CD4-positive, alpha-beta T cell treated with Interleukin-17A for 1 hour (primary cell): ENCODE results near the gene FKBP6.
"Not testable (repeated sequence)": the region's sequence is repeated elsewhere in the genome, so short reads cannot be mapped to it uniquely, and the experiment has no call there.

Experiments
- DNase-seq: peaks from one replicate; pipeline ENCODE4 v3.0.0-alpha.2; 2020

The FKBP6 gene

DNA sequence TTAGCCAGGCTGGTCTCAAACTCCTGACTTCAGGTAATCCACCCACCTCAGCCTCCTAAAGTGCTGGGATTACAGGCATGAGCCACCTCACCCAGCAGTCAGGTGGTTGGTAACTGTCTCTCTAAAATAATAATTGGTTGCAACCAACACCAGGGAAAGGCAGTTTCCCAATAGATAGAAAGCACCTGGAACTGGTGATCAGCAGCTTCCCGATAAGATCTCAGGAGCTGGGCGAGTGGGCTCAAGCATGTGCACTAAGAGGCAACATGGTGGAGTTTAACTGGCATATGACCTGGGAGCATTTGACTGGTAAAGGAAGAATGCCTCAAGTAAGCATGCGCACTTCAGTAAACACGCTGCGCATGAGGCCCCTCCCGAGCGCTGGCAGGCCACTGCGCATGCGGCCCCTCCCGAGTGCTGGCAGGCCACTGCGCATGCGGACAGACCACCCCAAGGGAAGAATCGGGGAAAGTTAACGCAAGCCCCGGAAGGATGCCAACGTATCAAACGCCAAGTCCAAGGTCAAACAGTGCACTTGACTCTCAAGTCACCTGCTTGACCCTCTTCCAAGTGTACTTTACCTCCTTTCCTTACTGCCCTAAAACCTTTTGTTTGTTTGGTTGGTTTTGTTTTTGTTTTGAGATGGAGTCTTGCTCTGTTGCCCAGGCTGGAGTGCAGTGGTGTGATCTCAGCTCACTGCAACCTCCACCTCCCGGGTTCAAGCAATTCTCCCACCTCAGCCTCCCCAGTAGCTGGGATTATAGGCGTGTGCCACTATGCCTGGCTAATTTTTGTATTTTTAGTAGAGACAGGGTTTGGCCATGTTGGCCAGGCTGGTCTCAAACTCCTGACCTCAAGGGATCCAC lies 71.5 kb downstream of the FKBP6 start:
- peak; percentile 81 for DNase-seq

DNA sequence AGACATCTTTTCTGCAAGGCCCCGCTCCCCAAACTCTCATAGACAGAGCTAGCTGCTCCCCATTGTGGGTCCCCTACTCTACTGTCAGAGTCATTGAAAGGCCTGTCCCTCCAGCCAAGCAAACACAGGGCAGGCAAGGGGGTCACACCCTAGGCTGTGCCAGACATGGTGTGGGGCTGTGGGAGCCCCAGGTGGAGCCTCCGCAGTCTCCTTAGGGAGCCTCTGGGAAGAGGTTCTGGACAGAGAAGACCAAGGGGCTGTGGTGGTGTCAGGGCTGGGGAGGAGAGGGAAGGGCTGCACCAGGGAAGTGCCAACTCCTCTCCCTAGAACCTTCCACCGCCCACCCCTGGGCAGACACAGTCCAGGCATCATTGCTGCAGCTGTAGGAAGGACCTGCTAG lies 76.9 kb downstream of the FKBP6 start:
- DNase-seq, result not testable (repeated sequence)
